Lower lobe of right lung (tissue), 2 donors: ENCODE measurements around the gene ZNF385C. TPM values are rescaled to one million over a fixed set of nuclear protein-coding genes. Genes with fewer than 3 reads are reported as not detected.

Experiments
- ATAC-seq, 2 donors: fragments of 200-7000 bp; cut with Tn5 transposase; one replicate each; pipeline ENCODE4 v1.9.1; 2020 to 2022; ENCODE audit warnings: mild to moderate bottlenecking in 2 of 2, moderate library complexity in 2 of 2
- DNase-seq: peaks from one replicate; pipeline ENCODE4 v3.0.0-alpha.2; 2020
- H3K27ac ChIP-seq: fragments of 200-600 bp; one replicate; pipeline ENCODE4 v1.8.0; 2022
- H3K27me3 ChIP-seq: fragments of 200-600 bp; one replicate; pipeline ENCODE4 v1.8.0; 2022; ENCODE audit warnings: low read depth
- H3K36me3 ChIP-seq: fragments of 200-600 bp; one replicate; pipeline ENCODE4 v1.8.0; 2022; ENCODE audit warnings: mild to moderate bottlenecking
- H3K4me1 ChIP-seq: fragments of 200-600 bp; one replicate; pipeline ENCODE4 v1.8.0; 2022
- H3K4me3 ChIP-seq: fragments of 200-600 bp; one replicate; pipeline ENCODE4 v1.8.0; 2022; ENCODE audit warnings: mild to moderate bottlenecking
- H3K9me3 ChIP-seq: fragments of 200-600 bp; one replicate; pipeline ENCODE4 v1.8.0; 2022
- intact Hi-C: fragments of 100-400 bp; cut with DNase I; formaldehyde crosslinking; loops from one replicate; pipeline ENCODE4 v1.11.0; 2022
- total RNA-seq: library from RNA; stranded (reverse); fragmentation: NEBNext Ultra II Directional; extraction: Animal tissue kit (Norgen Biotek cat#: 25700); gene quantifications from one replicate; pipeline ENCODE4 v1.2.1, GENCODE V29; 2021
- TF ChIP-seq, protein P1 (sequence below): fragments of 200-600 bp; IDR thresholded peaks from one replicate; pipeline ENCODE4 v1.8.0; 2022; ENCODE audit warnings: antibody characterized with exemption, mild to moderate bottlenecking
- donor health status: DM: no; HTN: yes; CAD: no; lungs with severe emphysema.

The ZNF385C gene
- total RNA-seq, 1 donor from 2014 or later, result 1.2 TPM

DNA sequence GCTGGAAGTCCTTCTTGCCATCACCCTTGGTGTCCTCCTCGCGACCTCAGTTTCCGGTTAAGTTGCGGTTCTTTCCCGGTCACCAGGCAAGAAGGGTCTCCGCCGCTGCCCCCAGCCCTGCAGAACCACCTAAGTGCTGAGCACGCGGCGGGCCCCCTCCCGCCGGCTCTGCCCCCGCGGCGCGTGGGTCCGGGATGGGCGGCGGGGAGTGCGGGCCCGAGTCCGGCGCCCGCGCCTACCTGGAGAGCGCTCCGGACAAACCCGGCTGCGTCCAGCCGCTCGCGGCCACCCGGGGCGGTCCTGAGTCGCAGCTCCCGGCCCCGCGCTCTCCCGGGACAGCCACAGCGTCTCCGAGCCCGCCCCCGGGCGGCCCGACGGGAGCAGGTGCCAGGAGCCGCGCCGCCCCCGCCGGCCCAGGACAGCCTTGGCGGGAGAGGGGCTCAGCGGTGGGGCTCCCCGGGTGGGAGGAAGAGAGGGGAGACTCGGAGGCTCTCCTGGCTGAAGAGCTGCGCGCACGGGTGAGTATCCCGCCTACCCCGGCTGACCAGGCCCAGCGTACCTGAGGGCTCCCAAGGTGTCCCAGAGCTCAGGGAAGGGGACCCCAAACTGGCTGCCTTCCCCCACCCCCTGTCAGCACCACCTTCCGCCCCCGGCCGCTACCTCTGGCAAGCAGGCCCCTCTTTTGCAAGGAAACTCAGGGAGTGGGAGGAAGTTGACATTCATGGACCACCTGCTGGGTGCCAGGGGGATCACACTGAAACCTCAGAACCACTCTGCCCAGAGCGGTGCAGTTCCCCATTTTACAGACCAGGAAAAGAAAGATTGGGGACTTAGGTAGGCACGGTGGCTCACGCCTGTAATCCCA is 25.7 kb downstream of the ZNF385C start:
- Histone ChIP-seq H3K36me3 (no peaks in the 10 kb centered on the region), H3K27ac (no peak overlapping the region), H3K27me3 (peaks cover 36% of the 10 kb centered on the region), H3K4me1 (peaks cover 10% of the 10 kb centered on the region), H3K9me3 (no peaks in the 10 kb centered on the region), H3K4me3 (peak overlapping the region; percentile 41)
- intact Hi-C loops, result no loop called here
- TF ChIP-seq, protein P1, sequence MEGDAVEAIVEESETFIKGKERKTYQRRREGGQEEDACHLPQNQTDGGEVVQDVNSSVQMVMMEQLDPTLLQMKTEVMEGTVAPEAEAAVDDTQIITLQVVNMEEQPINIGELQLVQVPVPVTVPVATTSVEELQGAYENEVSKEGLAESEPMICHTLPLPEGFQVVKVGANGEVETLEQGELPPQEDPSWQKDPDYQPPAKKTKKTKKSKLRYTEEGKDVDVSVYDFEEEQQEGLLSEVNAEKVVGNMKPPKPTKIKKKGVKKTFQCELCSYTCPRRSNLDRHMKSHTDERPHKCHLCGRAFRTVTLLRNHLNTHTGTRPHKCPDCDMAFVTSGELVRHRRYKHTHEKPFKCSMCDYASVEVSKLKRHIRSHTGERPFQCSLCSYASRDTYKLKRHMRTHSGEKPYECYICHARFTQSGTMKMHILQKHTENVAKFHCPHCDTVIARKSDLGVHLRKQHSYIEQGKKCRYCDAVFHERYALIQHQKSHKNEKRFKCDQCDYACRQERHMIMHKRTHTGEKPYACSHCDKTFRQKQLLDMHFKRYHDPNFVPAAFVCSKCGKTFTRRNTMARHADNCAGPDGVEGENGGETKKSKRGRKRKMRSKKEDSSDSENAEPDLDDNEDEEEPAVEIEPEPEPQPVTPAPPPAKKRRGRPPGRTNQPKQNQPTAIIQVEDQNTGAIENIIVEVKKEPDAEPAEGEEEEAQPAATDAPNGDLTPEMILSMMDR, result no peak
- DNase-seq, result no peak
- peak; percentile 57 to 70 for ATAC-seq

DNA sequence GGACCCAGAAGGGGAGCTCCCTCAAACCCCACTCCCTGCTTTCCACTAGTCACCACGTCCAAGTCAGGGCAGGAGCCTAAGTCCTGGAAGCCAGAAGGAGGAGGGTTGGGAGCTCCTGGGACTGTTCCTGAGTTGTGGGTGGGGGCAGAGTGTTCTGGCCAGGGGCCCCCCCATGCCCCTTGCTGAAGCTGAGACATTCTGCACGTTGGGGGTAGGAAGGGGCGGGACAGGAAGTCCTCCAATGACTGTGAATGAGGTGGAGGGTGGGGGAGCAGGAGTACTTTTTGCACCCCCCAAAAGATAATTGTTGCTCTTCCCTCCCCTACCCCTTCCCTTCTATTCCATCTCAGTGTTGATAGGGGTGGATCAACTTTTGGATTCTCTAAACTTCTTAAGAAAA is 26.5 kb downstream of the ZNF385C start:
- peaks cover 36% of the 10 kb centered on the region for H3K27me3 ChIP-seq
- no peak overlapping the region for H3K27ac ChIP-seq
- TF ChIP-seq, protein P1, result no peak
- H3K4me3 ChIP-seq, result peak overlapping the region; percentile 41
- H3K36me3 ChIP-seq, result no peaks in the 10 kb centered on the region
- DNase-seq, result no peak
- intact Hi-C loops, result no loop called here
- H3K9me3 ChIP-seq, result no peaks in the 10 kb centered on the region
- H3K4me1 ChIP-seq, result peaks cover 10% of the 10 kb centered on the region
- no peak for ATAC-seq

DNA sequence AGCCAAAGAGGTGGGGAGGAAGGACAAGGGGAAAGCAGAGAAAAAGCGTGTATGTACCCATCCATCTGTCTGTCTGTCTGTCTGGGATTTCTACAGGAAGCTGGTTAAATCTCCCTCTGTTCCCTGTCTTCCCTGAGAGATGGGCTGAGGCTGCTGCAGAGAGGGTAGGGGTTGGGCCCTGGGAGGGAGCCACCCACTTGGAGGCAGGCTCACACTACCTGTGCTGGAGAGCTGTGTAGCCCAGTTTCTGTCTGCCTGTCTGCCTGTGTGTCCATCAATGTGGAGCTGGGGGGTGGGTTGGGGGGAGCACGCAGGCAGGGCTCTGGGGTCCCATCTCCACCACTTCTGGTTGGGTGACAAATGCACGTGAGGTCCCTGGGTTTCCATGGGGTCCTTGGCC is 29.3 kb downstream of the ZNF385C start:
- Histone ChIP-seq H3K4me1 (peaks cover 10% of the 10 kb centered on the region), H3K27ac (no peak overlapping the region), H3K9me3 (no peaks in the 10 kb centered on the region), H3K36me3 (no peaks in the 10 kb centered on the region), H3K27me3 (peaks cover 36% of the 10 kb centered on the region), H3K4me3 (no peak overlapping the region)
- intact Hi-C loops, result no loop called here
- no peak for DNase-seq
- ATAC-seq, result no peak
- TF ChIP-seq, protein P1, result no peak

DNA sequence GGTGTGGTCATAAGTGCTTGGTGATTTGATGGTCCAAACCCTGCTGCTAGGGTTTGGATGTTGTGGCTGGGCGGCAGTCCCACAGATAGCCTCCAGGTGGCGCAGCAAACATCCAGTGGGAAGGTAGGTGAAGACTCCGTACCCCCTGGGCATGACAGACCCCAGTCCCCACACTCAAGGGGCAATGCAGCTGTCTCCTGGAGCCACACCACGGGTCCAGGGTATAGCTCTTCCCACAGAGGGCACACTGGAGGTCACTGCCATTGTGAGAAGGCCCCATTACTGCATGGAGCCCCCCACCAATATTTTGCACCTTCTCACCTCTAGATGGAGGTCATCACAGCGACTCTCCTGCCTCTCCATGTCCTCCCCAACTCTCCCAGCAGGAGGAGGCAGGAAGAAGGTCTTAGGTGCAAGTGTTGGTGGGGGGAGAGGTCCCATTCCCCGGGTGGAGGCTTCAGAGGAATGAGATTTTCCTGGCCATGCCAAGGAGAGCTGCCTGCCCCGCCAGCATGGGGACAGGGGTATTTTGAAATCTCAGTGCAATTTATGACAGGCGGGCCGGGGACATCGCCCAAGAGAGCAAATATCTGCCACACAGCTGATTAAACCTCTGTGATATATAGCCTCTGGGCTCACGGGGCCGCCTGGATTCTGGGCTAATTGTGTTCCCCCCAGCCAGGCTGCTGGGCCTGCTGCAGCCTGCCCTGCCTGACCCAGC is 30.7 kb downstream of the ZNF385C start:
- Histone ChIP-seq H3K4me3 (no peak overlapping the region), H3K4me1 (peaks cover 13% of the 10 kb centered on the region), H3K9me3 (no peaks in the 10 kb centered on the region), H3K27ac (no peak overlapping the region), H3K27me3 (peaks cover 25% of the 10 kb centered on the region), H3K36me3 (no peaks in the 10 kb centered on the region)
- ATAC-seq (peak; percentile 65 to 70), DNase-seq (peak; percentile 72)
- intact Hi-C loops, result no loop called here
- TF ChIP-seq, protein P1, result peak; percentile 92

DNA sequence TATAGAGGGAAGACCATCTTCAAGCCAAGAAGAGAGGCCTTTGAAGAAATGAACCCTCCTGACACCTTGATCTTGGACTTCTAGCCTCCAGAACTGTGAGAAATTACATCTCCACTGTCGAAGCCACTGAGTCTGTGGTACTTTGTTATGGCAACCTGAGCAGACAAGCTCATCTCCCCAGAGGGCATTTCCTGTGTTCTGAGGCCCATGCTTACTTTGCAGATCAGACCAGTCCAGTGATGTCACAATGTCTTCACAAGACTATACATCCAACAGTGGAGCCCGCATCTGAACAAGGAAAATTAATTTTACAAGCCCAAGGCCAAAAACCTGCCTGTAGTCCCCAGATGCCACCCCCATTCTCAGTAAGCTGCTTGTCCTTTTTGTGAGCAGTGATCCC is 33.1 kb downstream of the ZNF385C start:
- DNase-seq, result no peak
- intact Hi-C loops, result no loop called here

More for the DNA sequence above, 33.1 kb downstream of the ZNF385C start:
- Histone ChIP-seq H3K4me3 (no peak overlapping the region), H3K9me3 (no peaks in the 10 kb centered on the region), H3K27me3 (peaks cover 2% of the 10 kb centered on the region), H3K4me1 (peaks cover 6% of the 10 kb centered on the region), H3K36me3 (no peaks in the 10 kb centered on the region), H3K27ac (no peak overlapping the region)
- TF ChIP-seq, protein P1, result no peak
- no peak for ATAC-seq
